Measurements from ENCODE around the gene CASK.

The CASK gene

DNA sequence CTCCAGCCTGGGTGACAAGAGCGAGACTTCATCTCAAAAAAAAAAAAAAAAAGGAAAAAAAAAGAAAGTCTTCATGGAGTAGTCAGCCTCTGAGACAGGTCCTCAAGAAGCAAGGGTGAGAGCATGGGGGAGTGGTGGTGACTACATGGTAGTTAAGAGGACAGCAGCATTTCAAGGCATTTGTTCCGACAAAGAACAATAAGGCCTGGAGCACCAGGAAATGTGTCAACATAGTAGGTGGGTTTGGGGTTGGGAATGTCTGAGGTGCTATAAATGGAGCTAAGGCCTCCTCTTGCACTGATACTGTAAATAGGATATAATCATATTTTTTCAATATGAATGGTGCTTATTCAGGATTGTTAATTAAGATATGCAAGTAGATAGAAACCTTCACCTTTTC lies 165.0 kb downstream of the CASK start:
- Histone ChIP-seq H3K27ac (ENCODE audit: insufficient read depth, low read length, poor library complexity, severe bottlenecking) (no peak overlapping the region), H3K27me3 (replicated peaks; ENCODE audit: control insufficient read depth, insufficient read depth, low read length, poor library complexity, severe bottlenecking) (no peaks in the 10 kb centered on the region), H3K36me3 (ENCODE audit: control insufficient read depth, insufficient read depth, low read length) (no peaks in the 10 kb centered on the region), H3K4me3 (ENCODE audit: insufficient read depth, low read depth, low read length, poor library complexity, severe bottlenecking) (no peak overlapping the region), H3K4me1 (ENCODE audit: control insufficient read depth, insufficient read depth, low read length, poor library complexity, severe bottlenecking) (no peaks in the 10 kb centered on the region), H3K9me3 (ENCODE audit: control insufficient read depth, low read length) (no peaks in the 10 kb centered on the region)
- no peak for DNase-seq

DNA sequence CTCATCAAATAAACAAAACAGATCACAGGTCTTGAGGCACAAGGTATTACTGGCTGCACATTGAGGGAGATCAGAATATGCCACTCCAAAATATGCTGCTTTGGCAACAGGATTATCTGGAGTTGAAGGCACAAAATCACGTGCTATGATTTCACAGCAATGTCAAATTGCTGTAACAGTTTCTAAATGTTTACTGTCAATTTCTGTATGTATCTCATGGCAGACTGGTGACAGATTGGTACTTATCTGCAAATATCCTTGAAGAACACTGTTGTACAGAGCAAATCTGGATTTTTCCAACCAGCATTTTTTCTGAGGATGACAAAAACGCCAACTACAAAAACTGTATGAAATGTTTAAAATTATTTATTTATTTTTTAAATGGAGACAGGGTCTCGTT lies 172.6 kb downstream of the CASK start:
- no peak for DNase-seq
- H3K4me3 ChIP-seq (ENCODE audit: insufficient read depth, low read depth, low read length, poor library complexity, severe bottlenecking), result no peak overlapping the region
- H3K9me3 ChIP-seq (ENCODE audit: control insufficient read depth, low read length), result no peaks in the 10 kb centered on the region
- H3K36me3 ChIP-seq (ENCODE audit: control insufficient read depth, insufficient read depth, low read length), result no peaks in the 10 kb centered on the region
- no peak overlapping the region for H3K27ac ChIP-seq (ENCODE audit: insufficient read depth, low read length, poor library complexity, severe bottlenecking)
- H3K4me1 ChIP-seq (ENCODE audit: control insufficient read depth, insufficient read depth, low read length, poor library complexity, severe bottlenecking), result no peaks in the 10 kb centered on the region
- no peaks in the 10 kb centered on the region for H3K27me3 ChIP-seq (replicated peaks; ENCODE audit: control insufficient read depth, insufficient read depth, low read length, poor library complexity, severe bottlenecking)

DNA sequence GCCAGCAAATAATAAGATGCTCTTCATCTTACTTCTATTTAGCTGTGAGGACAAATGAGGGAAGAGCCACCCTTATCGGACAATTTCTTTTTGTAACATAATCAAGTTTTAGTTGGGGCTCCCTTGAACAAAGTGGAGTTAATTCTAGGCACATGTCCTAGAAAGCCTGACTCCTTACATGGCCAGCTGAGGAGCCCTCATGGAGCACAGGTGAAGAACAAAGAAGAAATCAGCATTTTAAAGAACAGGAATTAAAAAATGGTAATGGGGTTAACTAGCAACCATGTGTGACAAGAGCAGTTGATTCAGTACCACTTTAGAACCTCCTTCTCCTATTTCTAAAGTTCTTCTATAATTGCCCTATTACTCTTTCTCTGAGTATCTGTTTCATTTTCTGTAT lies 183.5 kb downstream of the CASK start:
- Histone ChIP-seq H3K27me3 (replicated peaks; ENCODE audit: control insufficient read depth, insufficient read depth, low read length, poor library complexity, severe bottlenecking) (no peaks in the 10 kb centered on the region), H3K36me3 (ENCODE audit: control insufficient read depth, insufficient read depth, low read length) (no peaks in the 10 kb centered on the region), H3K27ac (ENCODE audit: insufficient read depth, low read length, poor library complexity, severe bottlenecking) (no peak overlapping the region), H3K4me1 (ENCODE audit: control insufficient read depth, insufficient read depth, low read length, poor library complexity, severe bottlenecking) (no peaks in the 10 kb centered on the region), H3K4me3 (ENCODE audit: insufficient read depth, low read depth, low read length, poor library complexity, severe bottlenecking) (no peak overlapping the region), H3K9me3 (ENCODE audit: control insufficient read depth, low read length) (no peaks in the 10 kb centered on the region)
- no peak for DNase-seq

DNA sequence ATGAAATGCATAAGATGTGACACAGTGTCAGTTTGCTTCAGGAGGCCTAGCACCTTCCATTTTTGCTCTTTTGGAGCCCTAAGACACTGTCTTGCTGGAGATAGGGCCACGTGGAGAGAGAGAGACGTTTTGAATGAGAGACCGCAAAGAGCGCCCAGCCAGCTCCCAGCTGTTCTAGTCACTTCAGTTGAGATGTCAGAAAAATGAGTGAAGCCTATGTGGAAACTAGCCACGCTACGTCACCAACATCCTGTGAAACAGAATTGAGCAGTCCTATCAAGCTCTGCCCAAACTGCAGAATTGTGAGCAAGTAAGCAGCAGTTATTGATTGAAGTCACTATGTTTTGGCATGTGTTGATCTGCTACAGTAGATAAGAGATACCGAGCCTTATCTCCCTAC lies 186.3 kb downstream of the CASK start:
- Histone ChIP-seq H3K4me1 (ENCODE audit: control insufficient read depth, insufficient read depth, low read length, poor library complexity, severe bottlenecking) (no peaks in the 10 kb centered on the region), H3K9me3 (ENCODE audit: control insufficient read depth, low read length) (no peaks in the 10 kb centered on the region), H3K27me3 (replicated peaks; ENCODE audit: control insufficient read depth, insufficient read depth, low read length, poor library complexity, severe bottlenecking) (no peaks in the 10 kb centered on the region), H3K36me3 (ENCODE audit: control insufficient read depth, insufficient read depth, low read length) (no peaks in the 10 kb centered on the region), H3K4me3 (ENCODE audit: insufficient read depth, low read depth, low read length, poor library complexity, severe bottlenecking) (no peak overlapping the region), H3K27ac (ENCODE audit: insufficient read depth, low read length, poor library complexity, severe bottlenecking) (no peak overlapping the region)
- peak in 1 of 3 donors; percentile 0 for DNase-seq

DNA sequence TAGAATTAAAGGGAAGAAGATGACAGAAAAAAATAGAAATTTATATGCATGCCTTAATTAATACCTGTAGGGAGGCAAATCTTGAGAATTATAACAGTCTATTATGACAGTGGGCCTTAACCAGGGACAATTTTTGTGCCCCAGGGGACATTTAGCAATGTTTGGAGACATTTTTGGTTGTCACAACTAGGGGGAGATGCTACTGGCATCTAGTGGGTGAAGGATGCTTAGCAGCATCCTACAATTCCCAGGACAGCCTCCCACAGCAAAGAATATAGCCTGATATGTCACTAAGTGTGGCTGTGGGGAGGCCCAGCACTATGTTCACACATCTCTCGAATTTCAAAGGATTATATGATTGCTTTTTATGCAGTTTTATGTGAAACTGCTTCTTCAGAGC lies 188.8 kb downstream of the CASK start:
- no peaks in the 10 kb centered on the region for H3K36me3 ChIP-seq (ENCODE audit: control insufficient read depth, insufficient read depth, low read length)
- no peak overlapping the region for H3K27ac ChIP-seq (ENCODE audit: insufficient read depth, low read length, poor library complexity, severe bottlenecking)
- DNase-seq, result no peak
- H3K4me1 ChIP-seq (ENCODE audit: control insufficient read depth, insufficient read depth, low read length, poor library complexity, severe bottlenecking), result no peaks in the 10 kb centered on the region
- H3K27me3 ChIP-seq (replicated peaks; ENCODE audit: control insufficient read depth, insufficient read depth, low read length, poor library complexity, severe bottlenecking), result no peaks in the 10 kb centered on the region
- H3K4me3 ChIP-seq (ENCODE audit: insufficient read depth, low read depth, low read length, poor library complexity, severe bottlenecking), result no peak overlapping the region
- no peaks in the 10 kb centered on the region for H3K9me3 ChIP-seq (ENCODE audit: control insufficient read depth, low read length)

DNA sequence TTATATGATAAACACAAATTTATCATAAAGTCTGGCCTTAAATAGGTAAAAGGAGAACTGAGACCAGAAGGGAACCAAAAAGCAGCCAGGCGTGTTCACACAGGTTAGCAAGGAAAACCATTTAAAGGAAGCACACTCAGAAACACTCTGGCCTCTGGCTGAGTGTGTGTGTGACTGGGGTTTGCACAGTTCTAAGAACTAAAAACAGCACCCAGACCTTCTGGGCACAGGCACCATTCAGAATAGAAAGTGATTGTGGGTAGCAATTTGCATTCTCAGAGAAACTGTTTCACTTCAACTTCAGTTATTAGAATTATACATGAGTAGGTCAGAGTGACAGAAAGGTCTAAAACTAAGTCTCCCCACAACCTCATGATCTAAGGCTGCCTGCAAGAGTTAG lies 189.4 kb downstream of the CASK start:
- no peak overlapping the region for H3K4me3 ChIP-seq (ENCODE audit: insufficient read depth, low read depth, low read length, poor library complexity, severe bottlenecking)
- DNase-seq, result no peak
- no peaks in the 10 kb centered on the region for H3K9me3 ChIP-seq (ENCODE audit: control insufficient read depth, low read length)
- H3K4me1 ChIP-seq (ENCODE audit: control insufficient read depth, insufficient read depth, low read length, poor library complexity, severe bottlenecking), result no peaks in the 10 kb centered on the region
- H3K27me3 ChIP-seq (replicated peaks; ENCODE audit: control insufficient read depth, insufficient read depth, low read length, poor library complexity, severe bottlenecking), result no peaks in the 10 kb centered on the region
- H3K36me3 ChIP-seq (ENCODE audit: control insufficient read depth, insufficient read depth, low read length), result no peaks in the 10 kb centered on the region
- no peak overlapping the region for H3K27ac ChIP-seq (ENCODE audit: insufficient read depth, low read length, poor library complexity, severe bottlenecking)

DNA sequence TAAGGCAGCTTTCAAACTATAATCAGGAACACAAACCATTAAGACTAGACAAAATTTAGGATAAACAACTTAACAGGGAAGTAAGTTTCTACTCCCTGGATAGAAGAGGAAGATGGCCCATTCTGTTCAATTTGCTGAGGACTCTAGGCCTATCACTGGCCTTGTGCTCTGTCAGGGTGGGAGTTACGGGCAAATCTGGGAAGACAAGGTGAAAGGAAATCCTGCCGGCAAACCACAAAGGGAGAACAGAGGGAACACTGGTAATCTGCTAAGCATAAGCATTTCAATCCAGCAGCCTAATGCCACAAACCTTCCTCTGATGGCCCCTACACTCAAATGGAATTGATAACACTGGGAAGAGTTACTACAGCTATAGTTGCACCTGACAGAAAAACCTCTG lies 191.1 kb downstream of the CASK start:
- no peaks in the 10 kb centered on the region for H3K27me3 ChIP-seq (replicated peaks; ENCODE audit: control insufficient read depth, insufficient read depth, low read length, poor library complexity, severe bottlenecking)
- no peaks in the 10 kb centered on the region for H3K9me3 ChIP-seq (ENCODE audit: control insufficient read depth, low read length)
- no peak overlapping the region for H3K4me3 ChIP-seq (ENCODE audit: insufficient read depth, low read depth, low read length, poor library complexity, severe bottlenecking)
- no peaks in the 10 kb centered on the region for H3K4me1 ChIP-seq (ENCODE audit: control insufficient read depth, insufficient read depth, low read length, poor library complexity, severe bottlenecking)
- no peak overlapping the region for H3K27ac ChIP-seq (ENCODE audit: insufficient read depth, low read length, poor library complexity, severe bottlenecking)
- H3K36me3 ChIP-seq (ENCODE audit: control insufficient read depth, insufficient read depth, low read length), result no peaks in the 10 kb centered on the region
- no peak for DNase-seq

DNA sequence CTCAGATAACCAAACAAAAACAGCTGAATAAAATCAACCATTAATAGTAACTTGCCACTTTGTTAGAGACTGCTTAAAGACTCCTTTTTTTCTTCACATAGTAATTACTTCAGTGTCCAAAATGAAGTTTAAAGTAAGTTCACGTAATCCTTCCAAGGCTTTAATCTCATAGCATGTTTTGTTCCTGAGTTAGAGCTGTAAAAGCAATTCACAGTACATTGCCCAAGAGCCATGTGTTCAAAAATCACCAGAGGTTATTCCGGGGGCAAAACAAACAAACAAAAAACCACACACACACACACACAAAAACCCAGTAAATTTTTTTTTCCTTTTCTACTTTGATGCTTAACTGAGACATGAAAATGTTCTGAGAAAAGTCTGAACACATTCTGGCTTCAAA lies 193.3 kb downstream of the CASK start:
- Histone ChIP-seq H3K27ac (ENCODE audit: insufficient read depth, low read length, poor library complexity, severe bottlenecking) (no peak overlapping the region), H3K4me3 (ENCODE audit: insufficient read depth, low read depth, low read length, poor library complexity, severe bottlenecking) (no peak overlapping the region), H3K4me1 (ENCODE audit: control insufficient read depth, insufficient read depth, low read length, poor library complexity, severe bottlenecking) (no peaks in the 10 kb centered on the region), H3K27me3 (replicated peaks; ENCODE audit: control insufficient read depth, insufficient read depth, low read length, poor library complexity, severe bottlenecking) (no peaks in the 10 kb centered on the region), H3K36me3 (ENCODE audit: control insufficient read depth, insufficient read depth, low read length) (no peaks in the 10 kb centered on the region), H3K9me3 (ENCODE audit: control insufficient read depth, low read length) (no peaks in the 10 kb centered on the region)
- DNase-seq, result no peak

DNA sequence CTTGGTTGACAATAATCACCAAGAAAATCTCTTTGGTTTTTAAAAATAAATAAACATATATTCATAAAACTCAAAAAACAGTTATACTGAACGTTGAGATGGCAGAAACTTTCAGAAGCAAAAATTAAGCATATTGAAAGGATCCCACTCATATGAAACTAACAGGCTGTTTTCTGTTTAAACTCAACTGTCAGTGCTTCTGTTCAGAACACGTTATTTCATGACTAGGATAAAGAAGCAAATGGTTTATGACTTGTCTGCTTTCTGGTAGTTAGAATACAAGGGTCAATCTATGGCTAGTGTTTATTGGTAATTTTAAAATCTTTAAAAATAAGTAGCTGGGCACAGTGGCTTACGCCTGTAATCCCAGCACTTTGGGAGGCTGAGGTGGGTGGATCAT lies 195.2 kb downstream of the CASK start:
- no peaks in the 10 kb centered on the region for H3K27me3 ChIP-seq (replicated peaks; ENCODE audit: control insufficient read depth, insufficient read depth, low read length, poor library complexity, severe bottlenecking)
- no peak for DNase-seq
- no peak overlapping the region for H3K27ac ChIP-seq (ENCODE audit: insufficient read depth, low read length, poor library complexity, severe bottlenecking)
- H3K4me3 ChIP-seq (ENCODE audit: insufficient read depth, low read depth, low read length, poor library complexity, severe bottlenecking), result no peak overlapping the region
- no peaks in the 10 kb centered on the region for H3K9me3 ChIP-seq (ENCODE audit: control insufficient read depth, low read length)
- H3K36me3 ChIP-seq (ENCODE audit: control insufficient read depth, insufficient read depth, low read length), result no peaks in the 10 kb centered on the region
- peaks cover 3% of the 10 kb centered on the region for H3K4me1 ChIP-seq (ENCODE audit: control insufficient read depth, insufficient read depth, low read length, poor library complexity, severe bottlenecking)

DNA sequence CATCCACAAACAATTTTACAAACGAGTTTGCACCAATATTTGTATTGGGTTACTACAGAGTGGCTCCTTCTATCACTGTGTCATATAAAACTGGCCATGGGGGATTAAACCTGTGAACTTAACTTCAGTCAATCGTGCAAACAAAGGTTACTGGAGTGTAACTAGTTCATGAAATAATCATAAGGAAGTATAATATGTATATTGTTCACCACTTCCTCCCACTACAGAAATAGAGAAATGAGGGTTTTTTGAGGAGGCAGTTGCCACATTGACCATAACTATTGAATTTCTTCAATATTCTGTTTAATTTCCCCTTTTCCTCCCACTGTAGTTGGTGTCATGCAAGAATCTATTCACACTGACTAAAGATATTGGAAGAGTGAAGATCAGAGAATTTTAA lies 199.5 kb downstream of the CASK start, which contains the start of gene GPR82:
GPR82 (plus strand) TSS at position 356 of the 400 bp plus-strand sequence. CDS start 2,846 bp downstream, outside the sequence.
- no peaks in the 10 kb centered on the region for H3K36me3 ChIP-seq (ENCODE audit: control insufficient read depth, insufficient read depth, low read length)
- DNase-seq, result no peak
- H3K27ac ChIP-seq (ENCODE audit: insufficient read depth, low read length, poor library complexity, severe bottlenecking), result no peak within 1 kb of the TSS
- H3K4me3 ChIP-seq (ENCODE audit: insufficient read depth, low read depth, low read length, poor library complexity, severe bottlenecking), result no peak within 1 kb of the TSS
- H3K4me1 ChIP-seq (ENCODE audit: control insufficient read depth, insufficient read depth, low read length, poor library complexity, severe bottlenecking), result peaks cover 3% of the 10 kb centered on the region
- no peaks in the 10 kb centered on the region for H3K27me3 ChIP-seq (replicated peaks; ENCODE audit: control insufficient read depth, insufficient read depth, low read length, poor library complexity, severe bottlenecking)
- no peaks in the 10 kb centered on the region for H3K9me3 ChIP-seq (ENCODE audit: control insufficient read depth, low read length)

Measured in effector memory CD4-positive, alpha-beta T cell (primary cell).